Endodermal cell (in vitro differentiated cells): ENCODE measurements around the gene RRAGC. TPM values are rescaled to one million over a fixed set of nuclear protein-coding genes. Genes with fewer than 3 reads are reported as not detected.
A peak's percentile ranks its signal among the peaks of the same experiment; 100 is the strongest.

Experiments used
- DNase-seq: peaks from one replicate; pipeline ENCODE4 v3.0.0-alpha.2; 2017
- H3K27ac ChIP-seq: 2 replicates; pipeline ENCODE4 v1.5.1; 2013; ENCODE audit warnings: mild to moderate bottlenecking, low read depth, low read length, moderate library complexity
- H3K27me3 ChIP-seq: 2 replicates; pipeline ENCODE4 v1.6.1; 2013; ENCODE audit warnings: mild to moderate bottlenecking, low read length, moderate library complexity; ENCODE audit not compliant: insufficient read depth, control insufficient read depth, poor library complexity, severe bottlenecking
- H3K36me3 ChIP-seq: 2 replicates; pipeline ENCODE4 v1.7.0; 2013; ENCODE audit warnings: mild to moderate bottlenecking, low read length, moderate library complexity; ENCODE audit not compliant: control insufficient read depth, insufficient read depth
- H3K4me1 ChIP-seq: one replicate; pipeline ENCODE4 v1.7.0; 2013; ENCODE audit warnings: low read length; ENCODE audit not compliant: control insufficient read depth, insufficient read depth
- H3K4me3 ChIP-seq: 2 replicates; pipeline ENCODE4 v1.5.1; 2013; ENCODE audit warnings: mild to moderate bottlenecking, low read length, moderate library complexity
- H3K9ac ChIP-seq: 2 replicates; pipeline ENCODE4 v1.6.1; 2013; ENCODE audit warnings: mild to moderate bottlenecking, low read length, moderate library complexity; ENCODE audit not compliant: poor library complexity, severe bottlenecking; ENCODE audit errors: extremely low read depth
- H3K9me3 ChIP-seq: 2 replicates; pipeline ENCODE4 v1.6.1; 2013; ENCODE audit warnings: mild to moderate bottlenecking, low read length, moderate library complexity; ENCODE audit not compliant: control insufficient read depth
- H3K27ac Mint-ChIP-seq: 2 replicates; pipeline ENCODE4 v1.8.0; 2020; ENCODE audit warnings: mixed read lengths
- H3K27me3 Mint-ChIP-seq: 2 replicates; pipeline ENCODE4 v1.8.0; 2021; ENCODE audit warnings: mild to moderate bottlenecking, mixed read lengths; ENCODE audit not compliant: insufficient read depth
- H3K36me3 Mint-ChIP-seq: 2 replicates; pipeline ENCODE4 v1.8.0; 2020; ENCODE audit warnings: low read depth, mixed read lengths
- H3K4me1 Mint-ChIP-seq: 2 replicates; pipeline ENCODE4 v1.8.0; 2020; ENCODE audit warnings: mixed read lengths
- H3K4me3 Mint-ChIP-seq: 2 replicates; pipeline ENCODE4 v1.8.0; 2020; ENCODE audit warnings: mild to moderate bottlenecking, moderate library complexity, mixed read lengths
- H3K9me3 Mint-ChIP-seq: 2 replicates; pipeline ENCODE4 v1.8.0; 2020; ENCODE audit warnings: mild to moderate bottlenecking, mixed read lengths
- CTCF ChIP-seq: fragments of 200-600 bp; sonication (generic); conservative IDR thresholded peaks from 2 replicates; pipeline ENCODE4 v1.5.0; 2021; ENCODE audit warnings: antibody characterized with exemption, mild to moderate bottlenecking
- WGBS, 2 experiments: methylation state at CpG; one replicate each; pipeline versions ENCODE4 v1.1.5 to v1.1.7; 2013; ENCODE audit warnings: missing lambda C conversion rate in 2 of 2, mixed read lengths in 1 of 2; ENCODE audit not compliant: insufficient coverage in 1 of 2, insufficient read length in 1 of 2; 5-methylcytosine and 5-hydroxymethylcytosine counted together
- total RNA-seq, 2 donors: library from RNA; stranded (reverse); fragmentation: NEBNext Ultra II Directional in 1 of 2; extraction: Animal tissue kit (Norgen Biotek cat#: 25700) in 1 of 2; gene quantifications; 2 replicates in 1 of 2; 3 replicates in 1 of 2; pipeline ENCODE4 v1.2.1, GENCODE V29; 2021

RRAGC gene
- total RNA-seq, 2 donors from 2014 or later: 23.0 to 33.2 TPM

- Mint-ChIP-seq H3K27ac (peak overlapping the region; percentile 35), H3K4me3 (no peak overlapping the region), H3K9me3 (no peaks in the 10 kb centered on the region), H3K27me3 (no peaks in the 10 kb centered on the region), H3K4me1 (peaks cover 6% of the 10 kb centered on the region), H3K36me3 (peaks cover 24% of the 10 kb centered on the region)
- Histone ChIP-seq H3K27me3 (no peaks in the 10 kb centered on the region), H3K4me3 (no peak overlapping the region), H3K36me3 (peaks cover 23% of the 10 kb centered on the region), H3K4me1 (no peaks in the 10 kb centered on the region), H3K9ac (no peak overlapping the region), H3K9me3 (no peaks in the 10 kb centered on the region), H3K27ac (no peak overlapping the region)
- peak; percentile 24 for TF ChIP-seq CTCF
- WGBS, 2 experiments: 79 to 85% methylated on average over 3 to 4 of the region's 4 CpGs
- DNase-seq: no peak
Measured at GRCh38 chr1:38865112-38865715, 5.6 kb upstream of the RRAGC start.

GRCh38 chr1:38860454-38860795 lies 853 bp upstream of the RRAGC start:
- Mint-ChIP-seq H3K4me1 (peaks cover 19% of the 10 kb centered on the region), H3K27ac (peak overlapping the region; percentile 82)

GRCh38 chr1:38858833-38859560 lies 575 bp downstream of the RRAGC start:
- H3K9me3 ChIP-seq: no peaks in the 10 kb centered on the region
- no peak overlapping the region for H3K27ac ChIP-seq
- Mint-ChIP-seq H3K4me3 (peak overlapping the region; percentile 74), H3K9me3 (no peaks in the 10 kb centered on the region), H3K36me3 (peaks cover 19% of the 10 kb centered on the region), H3K27ac (peak overlapping the region; percentile 86), H3K4me1 (peaks cover 19% of the 10 kb centered on the region), H3K27me3 (no peaks in the 10 kb centered on the region)
- peaks cover 7% of the 10 kb centered on the region for H3K4me1 ChIP-seq
- H3K27me3 ChIP-seq: no peaks in the 10 kb centered on the region
- peak overlapping the region; percentile 89 for H3K4me3 ChIP-seq
- peaks cover 28% of the 10 kb centered on the region for H3K36me3 ChIP-seq
- H3K9ac ChIP-seq: peak overlapping the region; percentile 31
- WGBS, 2 experiments: 2 to 9% methylated on average over 18 to 51 of the region's 51 CpGs
- DNase-seq: peak; percentile 76
- no peak for TF ChIP-seq CTCF

More at GRCh38 chr1:38860454-38860795, 853 bp upstream of the RRAGC start:
- Mint-ChIP-seq H3K4me3 (peak overlapping the region; percentile 74), H3K27me3 (no peaks in the 10 kb centered on the region), H3K9me3 (no peaks in the 10 kb centered on the region), H3K36me3 (peaks cover 16% of the 10 kb centered on the region)
- H3K4me3 ChIP-seq: peak overlapping the region; percentile 94
- H3K27ac ChIP-seq: no peak overlapping the region
- no peaks in the 10 kb centered on the region for H3K27me3 ChIP-seq
- peak overlapping the region; percentile 60 for H3K9ac ChIP-seq
- DNase-seq: no peak
- no peak for TF ChIP-seq CTCF
- no peaks in the 10 kb centered on the region for H3K9me3 ChIP-seq
- 37 to 46% methylated on average over 3 to 6 of the region's 6 CpGs for WGBS, 2 experiments
- H3K36me3 ChIP-seq: peaks cover 29% of the 10 kb centered on the region
- H3K4me1 ChIP-seq: peaks cover 7% of the 10 kb centered on the region
